NCI-H510A treated with DMSO at 0.1 percent for 48 hours (cell line): ENCODE data around the gene NUTM2D.
"Not testable (repeated sequence)": the region's sequence is repeated elsewhere in the genome, so short reads cannot be mapped to it uniquely, and the experiment has no call there.

ENCODE experiments used
- DNase-seq: peaks from one replicate; lab custom pipeline; 2025; lab: John Stamatoyannopoulos, UW

Gene NUTM2D, protein sequence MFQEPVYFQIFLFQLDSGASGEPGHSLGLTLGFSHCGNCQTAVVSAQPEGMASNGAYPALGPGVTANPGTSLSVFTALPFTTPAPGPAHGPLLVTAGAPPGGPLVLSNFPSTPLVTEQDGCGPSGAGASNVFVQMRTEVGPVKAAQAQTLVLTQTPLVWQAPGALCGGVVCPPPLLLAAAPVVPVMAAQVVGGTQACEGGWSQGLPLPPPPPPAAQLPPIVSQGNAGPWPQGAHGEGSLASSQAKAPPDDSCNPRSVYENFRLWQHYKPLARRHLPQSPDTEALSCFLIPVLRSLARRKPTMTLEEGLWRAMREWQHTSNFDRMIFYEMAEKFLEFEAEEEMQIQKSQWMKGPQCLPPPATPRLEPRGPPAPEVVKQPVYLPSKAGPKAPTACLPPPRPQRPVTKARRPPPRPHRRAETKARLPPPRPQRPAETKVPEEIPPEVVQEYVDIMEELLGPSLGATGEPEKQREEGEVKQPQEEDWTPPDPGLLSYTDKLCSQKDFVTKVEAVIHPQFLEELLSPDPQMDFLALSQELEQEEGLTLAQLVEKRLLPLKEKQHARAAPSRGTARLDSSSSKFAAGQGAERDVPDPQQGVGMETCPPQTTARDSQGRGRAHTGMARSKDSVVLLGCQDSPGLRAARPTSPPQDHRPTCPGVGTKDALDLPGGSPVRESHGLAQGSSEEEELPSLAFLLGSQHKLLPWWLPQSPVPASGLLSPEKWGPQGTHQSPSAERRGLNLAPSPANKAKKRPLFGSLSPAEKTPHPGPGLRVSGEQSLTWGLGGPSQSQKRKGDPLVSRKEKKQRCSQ

GRCh38 chr10:87357444-87357843, at the start of gene NUTM2D:
TSS of gene NUTM2D (plus strand) at chr10:87357744. CDS start at chr10:87358266, 522 bp downstream.
- DNase-seq: not testable (repeated sequence)

DNA sequence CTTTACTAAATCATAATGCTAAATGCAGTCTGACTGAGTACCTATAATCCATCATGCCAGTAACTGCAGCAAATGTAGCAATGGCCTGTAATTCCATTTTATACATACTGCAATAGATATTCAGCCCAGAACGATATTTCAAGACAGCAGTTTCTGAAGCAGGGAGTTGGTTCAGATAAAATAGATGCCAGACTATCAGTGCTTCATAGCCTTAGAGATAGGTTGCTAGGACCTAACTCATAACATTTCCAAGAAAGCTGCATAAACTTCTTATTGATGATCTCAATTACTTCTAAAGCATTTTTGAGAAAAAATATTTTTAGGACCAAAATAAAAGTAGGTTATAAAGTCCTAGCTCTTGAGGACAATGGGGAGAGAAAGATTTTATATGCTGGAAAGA, 48.8 kb upstream of the NUTM2D start:
- not testable (repeated sequence) for DNase-seq

GRCh38 chr10:87309657-87310056, 47.9 kb upstream of the NUTM2D start:
- not testable (repeated sequence) for DNase-seq

- DNase-seq: not testable (repeated sequence)
These were observed 46.0 kb upstream of the NUTM2D start for GRCh38 chr10:87311521-87311920.

DNA sequence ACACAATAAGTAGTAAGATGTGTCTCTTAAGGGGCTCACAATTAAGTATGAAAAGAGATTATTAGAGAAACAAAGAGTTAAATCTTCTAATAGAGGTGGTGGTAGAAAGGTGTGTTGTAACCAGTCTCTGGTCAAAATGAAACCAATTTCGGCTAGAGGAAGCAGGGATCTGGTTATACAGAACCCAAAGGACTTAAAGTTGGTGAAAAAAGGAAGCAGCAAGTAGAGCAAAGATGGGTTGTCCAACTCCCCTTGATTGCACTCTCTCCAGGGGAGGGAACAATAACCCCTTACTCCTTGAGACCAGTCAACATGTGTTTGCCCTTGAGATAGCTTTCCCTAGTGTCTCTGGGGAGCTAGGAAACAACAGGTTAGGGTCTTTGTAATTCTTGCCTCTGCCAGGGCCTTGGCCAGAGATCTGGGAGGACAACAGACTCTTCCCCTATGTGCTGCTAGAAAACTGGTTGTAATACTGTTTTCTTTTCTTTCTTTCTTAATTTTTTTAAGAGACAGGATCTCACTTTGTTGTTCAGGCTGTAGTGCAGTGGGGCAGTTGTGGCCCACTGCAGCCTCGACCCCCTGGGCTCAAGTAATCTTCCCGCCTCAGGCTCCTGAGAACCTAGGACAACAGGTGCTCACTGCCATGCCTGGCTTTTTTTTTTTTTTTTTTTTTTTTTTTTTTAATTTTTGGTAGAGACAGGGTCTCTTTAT, 43.7 kb upstream of the NUTM2D start:
- not testable (repeated sequence) for DNase-seq

DNA sequence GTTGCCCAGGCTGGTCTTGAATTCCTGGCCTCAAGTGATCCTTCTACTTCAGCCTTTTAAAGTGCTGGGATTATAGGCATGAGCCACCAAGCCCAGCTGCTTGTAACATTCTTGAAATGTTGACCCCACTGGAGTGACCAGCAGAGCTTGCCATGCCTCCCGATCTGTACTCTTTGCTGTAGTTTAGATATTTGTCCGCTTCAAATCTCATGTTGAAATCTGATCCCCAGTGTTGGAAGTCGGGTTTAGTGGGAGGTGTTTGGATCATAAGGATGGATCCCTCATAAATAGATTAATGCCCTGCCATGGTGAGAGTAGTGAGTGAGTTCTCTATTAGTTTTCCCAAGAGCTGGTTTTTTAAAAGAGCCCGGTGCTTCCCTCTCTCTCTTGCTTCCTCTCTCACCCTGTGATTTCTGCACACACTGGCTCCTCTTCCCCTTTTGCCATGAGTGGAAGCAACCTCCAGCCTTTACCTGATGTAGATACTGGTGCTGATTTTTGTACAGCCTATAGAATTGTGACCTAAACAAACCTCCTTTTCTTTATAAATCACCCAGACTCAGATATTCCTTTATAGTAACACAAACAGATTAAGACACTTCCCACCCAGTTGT, 43.1 kb upstream of the NUTM2D start:
- DNase-seq: not testable (repeated sequence)

DNA sequence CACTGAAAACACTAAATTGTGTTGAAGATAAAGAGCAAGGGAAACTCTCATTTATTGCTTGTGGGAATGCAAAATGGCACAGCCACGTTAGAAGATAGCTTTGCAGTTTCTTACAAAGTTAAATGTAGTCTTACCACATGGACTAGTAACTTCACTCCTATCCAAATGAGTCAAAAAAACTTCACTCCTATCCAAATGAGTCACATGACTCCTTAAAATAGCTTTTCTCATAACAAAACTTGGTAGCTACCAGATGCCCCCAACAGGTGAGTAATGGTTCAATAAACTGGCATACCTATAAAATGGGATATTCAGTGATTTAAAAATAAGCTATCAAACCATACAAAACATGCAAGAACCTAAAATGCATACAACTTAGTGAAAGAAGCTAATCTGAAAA, 36.0 kb upstream of the NUTM2D start:
- not testable (repeated sequence) for DNase-seq

DNA sequence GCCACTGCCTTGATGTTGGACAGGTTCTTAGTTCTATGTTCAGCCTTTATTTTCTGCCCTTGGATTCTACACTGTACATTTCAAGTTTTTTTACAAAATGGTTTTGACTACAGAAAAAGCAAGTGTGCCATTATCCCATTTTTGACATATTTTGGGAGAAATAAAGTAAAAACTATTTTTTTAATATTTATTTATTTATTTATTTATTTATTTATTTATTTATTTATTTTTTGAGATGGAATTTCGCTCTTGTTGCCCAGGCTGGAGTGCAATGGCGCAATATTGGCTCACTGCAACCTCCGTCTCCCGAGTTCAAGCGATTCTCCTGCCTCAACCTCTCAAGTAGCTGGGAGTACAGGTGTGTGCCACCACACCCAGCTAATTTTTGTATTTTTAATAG, 33.0 kb upstream of the NUTM2D start:
- not testable (repeated sequence) for DNase-seq

- DNase-seq: not testable (repeated sequence)
These were observed 29.6 kb upstream of the NUTM2D start for GRCh38 chr10:87327958-87328357.

DNA sequence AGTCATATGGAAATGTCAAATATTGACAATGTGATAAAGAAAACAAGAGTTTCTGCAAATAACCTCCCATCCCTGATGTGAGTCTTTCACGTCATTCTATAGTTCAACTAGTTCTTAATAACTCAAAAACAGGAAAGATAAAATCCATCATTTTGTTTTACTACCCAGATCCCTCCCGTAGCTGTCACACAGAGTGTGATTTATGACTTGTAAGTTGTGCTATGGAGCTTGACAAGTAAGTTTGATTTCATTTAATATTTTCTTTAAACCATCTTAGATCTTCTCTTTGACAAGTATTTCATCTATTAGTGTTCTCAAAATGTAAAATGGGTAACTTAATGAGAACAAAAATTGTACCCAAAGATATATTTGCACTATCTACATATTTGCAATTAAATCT, 28.4 kb upstream of the NUTM2D start:
- not testable (repeated sequence) for DNase-seq

- not testable (repeated sequence) for DNase-seq
These were observed 24.9 kb upstream of the NUTM2D start for GRCh38 chr10:87332687-87333086.

DNA sequence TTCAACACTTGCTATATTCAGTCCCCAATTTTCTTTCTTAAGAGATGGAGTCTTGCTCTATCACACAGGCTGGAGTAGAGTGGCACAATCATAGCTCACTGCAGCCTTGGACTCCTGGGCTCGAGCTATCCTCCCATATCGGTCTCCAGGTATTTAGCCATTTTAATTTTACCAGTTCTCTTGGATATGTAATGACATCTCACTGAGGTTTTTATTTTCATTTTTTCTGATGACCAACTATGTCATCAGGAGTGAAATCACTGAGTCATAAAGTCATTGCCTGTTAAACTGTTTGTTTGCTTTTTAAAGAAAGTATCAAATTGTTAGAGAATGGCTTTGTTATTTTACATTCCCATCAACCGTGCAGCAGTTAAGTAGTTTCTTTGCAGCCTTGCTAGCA, 17.1 kb upstream of the NUTM2D start:
- DNase-seq: not testable (repeated sequence)

DNA sequence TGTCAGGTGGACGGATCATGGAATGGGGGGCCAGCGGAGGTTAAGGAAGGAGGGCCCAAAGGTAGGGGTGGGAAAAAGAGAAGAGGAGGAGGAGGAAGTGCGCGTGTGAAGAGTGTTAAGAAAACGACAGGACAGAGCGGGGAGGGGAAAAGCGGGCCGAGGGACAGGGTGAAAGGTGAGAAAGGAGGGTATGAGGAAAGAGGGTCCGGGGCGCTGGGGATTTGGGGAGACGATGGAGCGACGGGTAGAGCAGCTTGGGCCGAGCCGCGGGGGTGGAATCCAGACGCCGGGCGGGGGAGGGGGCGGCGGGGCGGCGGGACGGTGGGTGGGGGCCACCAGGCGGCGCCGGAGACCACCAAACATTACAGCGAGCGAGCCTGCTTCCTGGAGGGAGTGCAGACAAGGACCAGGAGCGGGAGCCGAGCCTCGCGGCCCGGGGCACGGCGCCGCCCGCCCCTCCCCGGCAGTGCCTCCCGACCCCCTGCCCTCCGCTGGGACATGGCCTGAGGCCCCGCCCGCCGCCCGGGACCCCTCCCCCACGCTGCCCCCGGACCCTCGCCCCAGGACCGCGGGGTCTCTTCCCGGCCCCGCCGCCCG, 15.9 kb upstream of the NUTM2D start:
- not testable (repeated sequence) for DNase-seq

- DNase-seq: peak; percentile 25
These were observed 15.3 kb upstream of the NUTM2D start for GRCh38 chr10:87342249-87342710.

DNA sequence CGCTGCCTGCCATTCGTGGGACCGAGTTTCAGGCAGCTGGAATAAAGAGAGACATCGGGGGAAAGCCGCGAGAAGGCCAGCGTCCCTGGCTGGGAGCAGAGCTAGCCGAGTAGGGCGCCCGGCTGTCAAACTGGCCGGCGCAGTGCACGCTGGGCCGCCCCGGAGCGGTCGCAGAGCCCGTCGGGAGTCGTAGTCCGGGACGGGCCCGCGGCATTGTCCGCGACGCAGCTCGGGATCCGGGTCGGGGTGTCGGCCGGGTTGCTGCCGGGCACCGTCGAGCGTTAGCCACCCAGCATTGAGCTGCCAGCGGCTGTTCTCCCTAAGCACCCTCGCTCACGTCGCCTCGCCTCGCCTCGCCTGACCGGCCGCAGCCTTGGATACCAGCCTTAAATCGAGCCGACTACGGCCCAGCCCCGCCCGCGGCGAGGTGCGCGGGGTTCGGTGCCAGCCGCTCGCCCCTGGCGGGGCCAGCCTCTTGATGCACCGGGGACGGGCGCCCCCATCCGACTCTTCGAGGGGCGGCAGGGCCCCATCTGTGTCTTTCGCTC, 14.8 kb upstream of the NUTM2D start:
- peak; percentile 36 for DNase-seq

- peak; percentile 27 for DNase-seq
These were observed 11.8 kb upstream of the NUTM2D start for GRCh38 chr10:87345743-87346142.

DNA sequence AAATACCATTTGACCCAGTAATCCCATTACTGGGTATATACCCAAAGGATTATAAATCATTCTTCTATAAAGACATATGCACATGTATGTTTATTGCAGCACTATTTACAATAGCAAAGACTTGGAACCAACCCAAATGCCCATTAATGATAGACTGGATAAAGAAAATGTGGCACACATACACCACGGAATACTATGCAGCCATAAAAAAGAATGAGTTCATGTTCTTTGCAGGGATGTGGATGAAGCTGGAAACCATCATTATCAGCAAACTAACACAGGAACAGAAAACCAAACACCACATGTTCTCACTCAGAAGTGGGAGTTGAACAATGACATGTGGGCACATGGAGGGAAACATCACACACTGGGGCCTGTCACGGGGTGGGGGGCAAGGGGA, 7.4 kb upstream of the NUTM2D start:
- DNase-seq: not testable (repeated sequence)

- not testable (repeated sequence) for DNase-seq
These were observed 4.7 kb upstream of the NUTM2D start for GRCh38 chr10:87352825-87353224.

GRCh38 chr10:87355110-87355509, 2.4 kb upstream of the NUTM2D start:
- not testable (repeated sequence) for DNase-seq

DNA sequence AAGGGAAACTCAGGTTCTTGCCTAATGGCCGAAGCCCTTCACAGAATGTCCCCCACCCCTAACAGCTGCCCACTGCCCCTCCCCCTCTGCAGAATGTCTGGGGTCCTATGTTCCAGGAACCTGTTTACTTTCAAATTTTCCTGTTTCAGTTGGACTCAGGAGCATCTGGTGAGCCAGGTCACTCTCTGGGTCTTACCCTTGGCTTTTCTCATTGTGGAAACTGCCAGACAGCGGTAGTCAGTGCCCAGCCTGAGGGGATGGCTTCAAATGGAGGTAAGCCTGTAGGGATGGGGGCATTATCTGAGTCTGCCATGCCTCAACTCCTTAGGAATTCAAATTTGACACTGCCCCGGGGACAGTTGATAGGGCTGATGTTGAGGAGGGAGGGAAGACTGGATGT, 615 bp downstream of the NUTM2D start:
- not testable (repeated sequence) for DNase-seq
